GM12872 (cell line): Measurements from ENCODE around the gene CD99L2.

Source experiments
- CTCF ChIP-seq: IDR thresholded peaks from 3 replicates; pipeline ENCODE4 v1.5.1; 2011; ENCODE audit warnings: low read depth, mild to moderate bottlenecking, low read length, moderate library complexity; ENCODE audit not compliant: insufficient read depth

CD99L2 gene

GRCh38 chrX:150893936-150894335 is 4.5 kb downstream of the CD99L2 start:
- no peak for TF ChIP-seq CTCF

GRCh38 chrX:150889131-150889530 is 9.3 kb downstream of the CD99L2 start:
- no peak for TF ChIP-seq CTCF

GRCh38 chrX:150887906-150888465 is 10.5 kb downstream of the CD99L2 start:
- TF ChIP-seq CTCF: no peak

GRCh38 chrX:150886381-150886780 is 12.1 kb downstream of the CD99L2 start:
- TF ChIP-seq CTCF: no peak

GRCh38 chrX:150880808-150881165 is 17.7 kb downstream of the CD99L2 start:
- no peak for TF ChIP-seq CTCF

GRCh38 chrX:150879855-150880807 is 18.3 kb downstream of the CD99L2 start:
- TF ChIP-seq CTCF: no peak

- TF ChIP-seq CTCF: no peak
These were observed 24.0 kb downstream of the CD99L2 start for GRCh38 chrX:150874448-150874847.
